Measurements from ENCODE around the gene ZNF804B.

DNA sequence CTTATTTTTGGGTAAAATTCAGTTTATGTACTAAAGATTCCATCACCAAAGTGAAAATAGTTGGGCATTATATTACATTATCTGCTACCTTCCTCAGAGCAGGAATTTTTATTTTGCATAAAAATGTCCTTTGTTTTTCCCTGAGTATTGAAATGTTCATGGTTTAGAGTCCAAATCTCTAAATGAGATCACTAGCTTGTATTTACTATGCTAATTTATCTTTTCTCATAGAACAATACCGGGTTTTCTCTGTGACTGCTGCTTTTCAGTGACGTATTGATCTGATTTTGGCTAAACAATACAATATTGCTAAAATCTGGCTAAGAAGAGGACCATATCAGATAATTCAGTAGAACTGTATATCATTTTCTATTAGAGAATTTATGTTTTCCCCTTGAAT, 125.6 kb downstream of the ZNF804B start:
- no peak for TF ChIP-seq CTCF (IDR thresholded peaks at IDR 0.05)
- TF ChIP-seq EZH2phosphoT487 (IDR thresholded peaks at IDR 0.05), result no peak

All from neural progenitor cell (in vitro differentiated cells).